Measurements from ENCODE around the gene PSKH1.

PSKH1 gene

DNA sequence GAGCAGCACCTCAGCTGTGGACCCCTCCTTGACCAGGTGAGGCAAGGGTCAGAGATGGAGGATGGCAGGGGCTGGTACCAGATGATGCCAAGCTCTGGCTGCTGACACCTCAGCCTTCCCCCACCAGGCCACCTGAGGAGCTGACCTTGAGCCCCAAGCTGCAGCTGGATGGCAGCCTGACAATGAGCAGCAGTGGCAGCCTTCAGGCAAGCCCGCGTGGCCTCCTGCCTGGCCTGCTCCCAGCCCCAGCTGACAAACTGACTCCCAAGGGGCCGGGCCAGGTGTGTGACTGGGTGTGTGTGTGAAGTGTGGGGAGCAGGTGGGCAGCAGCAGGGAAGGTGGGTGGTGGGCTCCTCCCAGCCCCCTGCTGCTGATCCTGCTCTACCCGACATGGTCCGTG lies 13.1 kb upstream of the PSKH1 start (continued):
- no peak for TF ChIP-seq ZBTB44 (tag by site-specific recombination; IDR thresholded peaks at IDR 0.05)
- no peak for TF ChIP-seq MZF1 (tag by site-specific recombination; IDR thresholded peaks at IDR 0.05; ENCODE audit: borderline replicate concordance)
- no peak for TF ChIP-seq ZBTB10 (tag by site-specific recombination; IDR thresholded peaks at IDR 0.05)

DNA sequence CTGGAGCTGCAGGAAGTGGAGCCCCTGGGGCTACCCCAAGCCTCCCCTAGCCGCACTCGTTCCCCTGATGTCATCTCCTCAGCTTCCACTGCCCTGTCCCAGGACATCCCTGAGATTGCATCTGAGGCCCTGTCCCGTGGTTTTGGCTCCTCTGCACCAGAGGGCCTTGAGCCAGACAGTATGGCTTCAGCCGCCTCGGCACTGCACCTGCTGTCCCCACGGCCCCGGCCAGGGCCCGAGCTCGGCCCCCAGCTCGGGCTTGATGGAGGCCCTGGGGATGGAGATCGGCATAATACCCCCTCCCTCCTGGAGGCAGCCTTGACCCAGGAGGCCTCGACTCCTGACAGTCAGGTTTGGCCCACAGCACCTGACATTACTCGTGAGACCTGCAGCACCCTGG lies 12.5 kb upstream of the PSKH1 start:
- Histone ChIP-seq H3K4me1 (ENCODE audit: control insufficient read depth, insufficient read depth, low read length) (peaks cover 3% of the 10 kb centered on the region; the same call in 1 of the 2 replicates), H3K9me3 (ENCODE audit: control insufficient read depth, insufficient read depth, low read depth, low read length) (no peaks in the 10 kb centered on the region), H3K27ac (ENCODE audit: extremely low read depth, low read depth, low read length) (no peak overlapping the region), H3K36me3 (ENCODE audit: control insufficient read depth in 2 of 2, insufficient read depth in 1 of 2, low read length in 2 of 2) (peaks cover 0 to 95% of the 10 kb centered on the region in 2 experiments; a peak in 1 of 3 replicates), H3K4me3 (ENCODE audit: low read depth, low read length) (no peak overlapping the region)
- TF ChIP-seq ZNF580 (tag by site-specific recombination; IDR thresholded peaks at IDR 0.05) (no peak), ZNF26 (tag by site-specific recombination; IDR thresholded peaks at IDR 0.05) (no peak), PATZ1 (tag by site-specific recombination; IDR thresholded peaks at IDR 0.05) (no peak), ZNF140 (tag by site-specific recombination; IDR thresholded peaks at IDR 0.05) (no peak), PRDM1 (tag by site-specific recombination; IDR thresholded peaks at IDR 0.05) (no peak), ZNF549 (tag by site-specific recombination; IDR thresholded peaks at IDR 0.05) (no peak), BCL11B (tag by site-specific recombination; IDR thresholded peaks at IDR 0.05; ENCODE audit: low read depth) (no peak), BCL6B (tag by site-specific recombination; IDR thresholded peaks at IDR 0.05) (no peak)
- TF ChIP-seq, protein P1, sequence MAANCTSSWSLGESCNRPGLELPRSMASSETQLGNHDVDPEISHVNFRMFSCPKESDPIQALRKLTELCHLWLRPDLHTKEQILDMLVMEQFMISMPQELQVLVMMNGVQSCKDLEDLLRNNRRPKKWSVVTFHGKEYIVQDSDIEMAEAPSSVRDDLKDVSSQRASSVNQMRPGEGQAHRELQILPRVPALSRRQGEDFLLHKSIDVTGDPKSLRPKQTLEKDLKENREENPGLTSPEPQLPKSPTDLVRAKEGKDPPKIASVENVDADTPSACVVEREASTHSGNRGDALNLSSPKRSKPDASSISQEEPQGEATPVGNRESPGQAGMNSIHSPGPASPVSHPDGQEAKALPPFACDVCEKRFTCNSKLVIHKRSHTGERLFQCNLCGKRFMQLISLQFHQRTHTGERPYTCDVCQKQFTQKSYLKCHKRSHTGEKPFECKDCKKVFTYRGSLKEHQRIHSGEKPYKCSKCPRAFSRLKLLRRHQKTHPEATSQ (tag by site-specific recombination; IDR thresholded peaks at IDR 0.05): no peak
- ChIA-PET POLR2A (no interaction called here), CTCF (interaction anchor here (0.6 kb wide), 1 partner anchor 210 kb away, joined by 5 read pairs; no protein-coding TSS in a partner anchor)
